OCI-LY1 (cell line): Measurements from ENCODE around the gene KLHDC4.
"Not testable (repeated sequence)": the region's sequence is repeated elsewhere in the genome, so short reads cannot be mapped to it uniquely, and the experiment has no call there.

Experiments
- EZH2 ChIP-seq: fragments of 200-600 bp; sonication (generic), shearing (Covaris generic); IDR thresholded peaks from 2 replicates; pipeline ENCODE4 v1.8.0; 2017; ENCODE audit warnings: borderline replicate concordance, mixed run types, mild to moderate bottlenecking, antibody characterized with exemption, low read length, moderate library complexity, mixed read lengths
- TF ChIP-seq, protein P1 (sequence below): fragments of 200-600 bp; sonication (generic), shearing (Covaris generic); IDR thresholded peaks from 2 replicates; pipeline ENCODE4 v1.5.1; 2017; ENCODE audit warnings: mild to moderate bottlenecking, antibody characterized with exemption, low read length, moderate library complexity, mixed read lengths

DNA sequence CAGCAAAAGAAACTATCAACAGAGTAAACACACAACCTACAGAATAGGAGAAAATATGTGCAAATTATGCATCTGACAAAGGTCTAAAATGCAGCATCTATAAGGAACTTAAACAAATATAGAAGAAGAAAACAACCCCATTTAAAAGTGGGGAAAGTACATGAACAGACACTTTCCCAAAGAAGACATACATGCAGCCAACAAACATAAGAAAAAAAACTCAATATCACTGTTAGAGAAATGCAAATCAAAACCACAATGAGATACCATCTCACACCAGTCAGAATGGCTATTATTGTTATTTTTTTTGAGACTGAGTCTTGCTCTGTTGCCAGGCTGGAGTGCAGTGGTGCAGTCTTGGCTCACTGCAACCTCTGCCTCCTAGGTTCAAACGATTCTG is 45.7 kb upstream of the KLHDC4 start:
- TF ChIP-seq, protein P1, sequence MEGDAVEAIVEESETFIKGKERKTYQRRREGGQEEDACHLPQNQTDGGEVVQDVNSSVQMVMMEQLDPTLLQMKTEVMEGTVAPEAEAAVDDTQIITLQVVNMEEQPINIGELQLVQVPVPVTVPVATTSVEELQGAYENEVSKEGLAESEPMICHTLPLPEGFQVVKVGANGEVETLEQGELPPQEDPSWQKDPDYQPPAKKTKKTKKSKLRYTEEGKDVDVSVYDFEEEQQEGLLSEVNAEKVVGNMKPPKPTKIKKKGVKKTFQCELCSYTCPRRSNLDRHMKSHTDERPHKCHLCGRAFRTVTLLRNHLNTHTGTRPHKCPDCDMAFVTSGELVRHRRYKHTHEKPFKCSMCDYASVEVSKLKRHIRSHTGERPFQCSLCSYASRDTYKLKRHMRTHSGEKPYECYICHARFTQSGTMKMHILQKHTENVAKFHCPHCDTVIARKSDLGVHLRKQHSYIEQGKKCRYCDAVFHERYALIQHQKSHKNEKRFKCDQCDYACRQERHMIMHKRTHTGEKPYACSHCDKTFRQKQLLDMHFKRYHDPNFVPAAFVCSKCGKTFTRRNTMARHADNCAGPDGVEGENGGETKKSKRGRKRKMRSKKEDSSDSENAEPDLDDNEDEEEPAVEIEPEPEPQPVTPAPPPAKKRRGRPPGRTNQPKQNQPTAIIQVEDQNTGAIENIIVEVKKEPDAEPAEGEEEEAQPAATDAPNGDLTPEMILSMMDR, result not testable (repeated sequence)
- not testable (repeated sequence) for TF ChIP-seq EZH2
